SH-SY5Y (cell line): ENCODE data around the gene SPEF1.

Experiments
- GATA2 ChIP-seq: IDR thresholded peaks from 2 replicates; pipeline ENCODE4 v1.6.1; 2011; ENCODE audit warnings: mild to moderate bottlenecking, low read depth, low read length
- GATA3 ChIP-seq: IDR thresholded peaks from 2 replicates; pipeline ENCODE4 v1.6.1; 2011; ENCODE audit warnings: low read depth, mild to moderate bottlenecking, low read length, moderate library complexity

GRCh38 chr20:3752386-3752759, 28.9 kb downstream of the SPEF1 start:
- TF ChIP-seq GATA3 (no peak), GATA2 (no peak)
